ENCODE results near the gene ZDHHC14. TPM values are rescaled to one million over a fixed set of nuclear protein-coding genes. Genes with fewer than 3 reads are reported as not detected.
A peak's percentile ranks its signal among the peaks of the same experiment; 100 is the strongest.

ZDHHC14 gene
- total and polyA plus RNA-seq, 8 donors: 3.4 to 25.7 (median 7.4) TPM

- Histone ChIP-seq H3K4me1 (peaks cover 11 to 28% (median 20%) of the 10 kb centered on the region in 4 donors), H3K36me3 (peaks cover 0 to 12% (median 10%) of the 10 kb centered on the region in 4 donors), H3K4me3 (no peak overlapping the region), H3K27ac (peak overlapping the region in 4 of 5 donors; percentile 12 to 75 (median 66)), H3K9me3 (no peaks in the 10 kb centered on the region), H3K27me3 (no peaks in the 10 kb centered on the region)
- 80 to 91% (median 87%) methylated on average over 6 of the region's 6 CpGs for WGBS, 5 donors
- no peak for TF ChIP-seq POLR2A (IDR thresholded peaks at IDR 0.05)
- no peak for TF ChIP-seq POLR2AphosphoS5 (IDR thresholded peaks at IDR 0.05)
- TF ChIP-seq CTCF (IDR thresholded peaks at IDR 0.05): no peak
- no peak for TF ChIP-seq EP300 (IDR thresholded peaks at IDR 0.05)
- DNase-seq: no peak
- intact Hi-C loops (cut with DNase I; ENCODE audit: low total_unique reads): no loop called here
These were observed 215.5 kb downstream of the ZDHHC14 start for GRCh38 chr6:157596461-157596860.

- TF ChIP-seq POLR2A (IDR thresholded peaks at IDR 0.05): no peak
- TF ChIP-seq EP300 (IDR thresholded peaks at IDR 0.05): no peak
- no peak for TF ChIP-seq POLR2AphosphoS5 (IDR thresholded peaks at IDR 0.05)
- intact Hi-C loops (cut with DNase I; ENCODE audit: low total_unique reads): no loop called here
- Histone ChIP-seq H3K4me1 (peaks cover 11 to 28% (median 20%) of the 10 kb centered on the region in 4 donors), H3K4me3 (peak overlapping the region in 1 of 4 donors; percentile 1), H3K9me3 (no peaks in the 10 kb centered on the region), H3K36me3 (peaks cover 0 to 12% (median 10%) of the 10 kb centered on the region in 4 donors), H3K27me3 (no peaks in the 10 kb centered on the region), H3K27ac (peak overlapping the region; percentile 12 to 75 (median 64))
- WGBS, 5 donors: 52 to 71% (median 53%) methylated on average over 15 of the region's 15 CpGs
- DNase-seq: no peak
These were observed 215.9 kb downstream of the ZDHHC14 start for GRCh38 chr6:157596886-157597285.

GRCh38 chr6:157597461-157598312, 216.7 kb downstream of the ZDHHC14 start:
- Histone ChIP-seq H3K27ac (peak overlapping the region; percentile 14 to 75 (median 64)), H3K4me3 (peak overlapping the region in 1 of 4 donors; percentile 1), H3K27me3 (no peaks in the 10 kb centered on the region), H3K36me3 (peaks cover 0 to 12% (median 10%) of the 10 kb centered on the region in 4 donors), H3K9me3 (no peaks in the 10 kb centered on the region), H3K4me1 (peaks cover 11 to 28% (median 20%) of the 10 kb centered on the region in 4 donors)
- WGBS, 5 donors: 19 to 35% (median 31%) methylated on average over 9 of the region's 9 CpGs
- intact Hi-C loops (cut with DNase I; ENCODE audit: low total_unique reads): no loop called here
- TF ChIP-seq CTCF (IDR thresholded peaks at IDR 0.05): peak in 5 of 7 experiments; percentile 33 to 63 (median 44)
- TF ChIP-seq EP300 (IDR thresholded peaks at IDR 0.05): no peak
- peak; percentile 70 to 75 for DNase-seq

GRCh38 chr6:157599191-157599590, 218.2 kb downstream of the ZDHHC14 start:
- no peak for TF ChIP-seq POLR2A (IDR thresholded peaks at IDR 0.05)
- no peak for TF ChIP-seq CTCF (IDR thresholded peaks at IDR 0.05)
- no peak for TF ChIP-seq POLR2AphosphoS5 (IDR thresholded peaks at IDR 0.05)
- peaks cover 11 to 28% (median 20%) of the 10 kb centered on the region in 4 donors for H3K4me1 ChIP-seq
- peaks cover 0 to 5% (median 0%) of the 10 kb centered on the region in 4 donors for H3K36me3 ChIP-seq
- no peaks in the 10 kb centered on the region for H3K9me3 ChIP-seq
- intact Hi-C loops (cut with DNase I; ENCODE audit: low total_unique reads): no loop called here
- H3K27ac ChIP-seq: no peak overlapping the region
- DNase-seq: no peak
- no peak overlapping the region for H3K4me3 ChIP-seq
- 83 to 94% (median 91%) methylated on average over 12 of the region's 12 CpGs for WGBS, 5 donors
- no peaks in the 10 kb centered on the region for H3K27me3 ChIP-seq
